ENCODE measurements around the gene PARK7.
"Not testable (repeated sequence)": the region's sequence is repeated elsewhere in the genome, so short reads cannot be mapped to it uniquely, and the experiment has no call there.

The PARK7 gene

DNA sequence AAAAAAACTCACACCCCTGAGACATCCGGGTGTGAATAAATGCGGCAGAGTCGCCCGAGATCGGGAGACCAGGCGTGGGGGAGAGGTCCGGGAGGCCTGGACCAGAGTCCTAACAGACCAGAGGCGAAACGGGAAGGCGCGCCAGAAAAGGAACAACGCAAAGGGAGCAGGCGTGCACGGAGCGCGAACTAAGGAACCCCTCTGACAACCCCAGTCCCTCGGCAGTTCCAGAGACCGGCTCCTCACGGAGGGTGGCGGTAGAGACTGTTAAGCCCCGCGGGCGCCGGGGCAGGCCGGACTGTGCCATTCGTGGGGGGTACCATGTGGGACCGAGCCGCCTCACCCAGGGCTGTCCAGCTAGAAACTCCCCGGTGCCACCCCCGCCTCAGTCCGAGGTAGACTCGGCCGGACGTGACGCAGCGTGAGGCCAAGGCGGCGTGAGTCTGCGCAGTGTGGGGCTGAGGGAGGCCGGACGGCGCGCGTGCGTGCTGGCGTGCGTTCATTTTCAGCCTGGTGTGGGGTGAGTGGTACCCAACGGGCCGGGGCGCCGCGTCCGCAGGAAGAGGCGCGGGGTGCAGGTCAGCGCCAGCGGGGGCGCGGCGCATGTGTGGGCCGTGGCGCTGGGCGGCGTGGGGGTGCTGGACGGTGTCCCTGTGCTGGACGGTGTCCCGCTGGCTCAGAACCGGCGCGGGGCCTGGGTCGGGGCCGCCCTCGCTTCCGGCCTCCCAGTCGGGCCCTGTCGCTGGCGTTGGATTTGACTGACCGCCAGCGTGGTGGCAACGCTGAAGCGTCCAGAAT lies at the start of gene PARK7:
PARK7 (plus strand) TSS at position 496 of the 798 bp plus-strand sequence. CDS start 1,075 bp downstream, outside the sequence.
- peak; percentile 98 for DNase-seq (ENCODE audit: low spot score)

- DNase-seq (ENCODE audit: low spot score): no peak
Measured at GRCh38 chr1:7912145-7912544, 49.4 kb upstream of the PARK7 start.

DNA sequence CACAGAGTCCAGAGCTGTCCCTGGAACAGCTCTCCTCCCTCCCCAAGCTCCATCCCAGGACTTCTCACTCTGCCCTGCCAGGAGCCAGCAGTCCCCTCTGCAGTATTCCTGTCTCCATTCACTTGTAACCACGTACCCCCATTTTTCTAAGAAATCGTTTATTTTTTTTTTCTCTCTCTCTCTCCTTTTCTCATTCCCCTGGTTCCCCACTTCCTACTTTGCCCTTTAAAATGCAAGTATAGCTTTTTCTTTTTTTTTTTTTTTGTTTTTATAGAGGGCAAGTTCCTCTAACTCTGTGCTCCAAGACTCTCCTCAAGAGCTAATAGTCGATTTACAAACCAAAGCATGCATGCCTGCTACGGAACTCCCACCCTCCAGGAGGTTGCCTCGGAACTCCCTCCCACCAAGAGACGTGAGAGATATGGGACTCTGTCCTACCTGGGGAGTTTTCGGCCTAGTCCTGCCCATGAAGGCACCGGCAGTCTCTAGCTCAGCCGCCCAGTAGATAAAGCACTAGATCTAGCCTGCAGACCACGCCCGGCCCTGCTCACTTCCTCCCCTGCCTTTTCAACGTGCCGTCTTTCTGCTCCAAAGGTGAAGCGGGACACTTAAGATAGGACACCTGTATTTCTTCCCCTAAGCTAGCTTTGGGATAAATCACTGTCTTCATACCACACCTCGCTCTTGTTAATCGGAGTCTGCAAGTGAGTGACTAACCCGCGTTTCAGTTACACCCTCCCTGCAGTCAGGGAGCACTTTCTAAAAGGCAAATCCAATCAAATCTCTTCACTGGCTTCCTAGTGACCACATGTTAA lies 48.6 kb upstream of the PARK7 start:
- DNase-seq (ENCODE audit: low spot score): no peak

DNA sequence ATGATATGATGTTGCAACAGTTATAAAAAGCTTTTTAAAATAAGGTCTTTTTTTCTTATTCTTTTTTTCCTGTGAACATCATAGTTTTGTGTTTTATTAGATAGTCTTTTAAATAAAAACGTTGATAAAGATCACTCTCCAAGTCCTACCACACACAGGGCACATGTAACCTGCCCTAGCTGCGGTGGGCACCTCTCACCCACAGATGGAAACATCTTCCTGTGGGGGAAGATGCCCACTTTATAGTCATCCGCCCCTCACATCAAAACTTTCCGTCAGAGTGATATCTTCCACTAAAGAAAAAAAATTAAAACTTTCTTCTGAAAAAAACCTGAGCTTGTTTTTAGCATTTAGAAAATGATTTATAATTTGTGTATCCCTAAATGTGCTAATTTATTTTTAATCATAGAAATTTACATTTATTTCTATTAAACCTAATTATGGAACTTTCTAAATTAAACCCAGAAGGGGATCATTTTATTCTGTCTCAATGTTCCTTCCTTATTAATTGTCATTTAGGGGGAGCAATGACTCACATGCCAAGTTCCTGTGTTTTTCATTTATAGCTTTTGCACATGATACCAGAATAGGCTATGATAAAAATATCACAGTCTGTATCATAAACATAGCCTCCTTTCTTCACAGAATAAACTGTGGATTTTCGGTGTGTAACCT lies 45.5 kb upstream of the PARK7 start:
- no peak for DNase-seq (ENCODE audit: low spot score)

DNA sequence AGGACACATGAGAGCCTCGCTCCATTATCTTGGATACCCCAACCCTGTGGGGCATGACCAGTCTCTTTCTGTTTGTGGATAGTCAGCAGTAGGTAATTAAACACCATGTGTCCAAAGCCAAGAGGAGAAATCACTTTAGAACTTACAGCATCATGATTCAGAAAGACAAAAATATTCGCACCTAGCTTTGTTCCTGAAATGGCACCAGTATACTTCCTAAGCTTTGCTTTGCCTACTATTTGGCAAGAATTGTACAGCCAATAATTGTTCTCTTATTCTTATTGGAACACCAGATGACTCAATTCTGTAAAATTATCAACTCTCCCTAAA lies 45.0 kb upstream of the PARK7 start:
- DNase-seq (ENCODE audit: low spot score): no peak

GRCh38 chr1:7917971-7918370 lies 43.5 kb upstream of the PARK7 start:
- not testable (repeated sequence) for DNase-seq (ENCODE audit: low spot score)

DNA sequence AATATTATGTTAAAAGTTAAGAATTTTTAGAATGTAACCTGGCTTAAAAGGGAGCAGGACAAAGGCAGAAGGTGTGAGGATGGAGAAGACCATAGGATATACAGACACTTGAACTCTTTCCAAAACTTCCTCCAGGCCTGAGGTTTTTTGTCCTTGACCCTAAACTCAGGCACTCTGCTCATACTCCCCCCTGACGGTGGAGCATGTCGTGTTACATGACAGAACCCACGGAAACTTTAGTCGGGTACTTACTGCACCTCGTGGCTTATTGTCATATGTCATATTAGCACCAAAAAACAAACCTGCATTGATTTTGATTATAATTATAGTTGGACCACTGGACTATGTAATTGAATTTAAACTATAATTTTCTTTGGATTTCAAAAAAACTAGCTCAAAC lies 41.6 kb upstream of the PARK7 start:
- no peak for DNase-seq (ENCODE audit: low spot score)

- no peak for DNase-seq (ENCODE audit: low spot score)
Measured at GRCh38 chr1:7921796-7922195, 39.7 kb upstream of the PARK7 start.

GRCh38 chr1:7922301-7922700 lies 39.2 kb upstream of the PARK7 start:
- DNase-seq (ENCODE audit: low spot score): no peak

DNA sequence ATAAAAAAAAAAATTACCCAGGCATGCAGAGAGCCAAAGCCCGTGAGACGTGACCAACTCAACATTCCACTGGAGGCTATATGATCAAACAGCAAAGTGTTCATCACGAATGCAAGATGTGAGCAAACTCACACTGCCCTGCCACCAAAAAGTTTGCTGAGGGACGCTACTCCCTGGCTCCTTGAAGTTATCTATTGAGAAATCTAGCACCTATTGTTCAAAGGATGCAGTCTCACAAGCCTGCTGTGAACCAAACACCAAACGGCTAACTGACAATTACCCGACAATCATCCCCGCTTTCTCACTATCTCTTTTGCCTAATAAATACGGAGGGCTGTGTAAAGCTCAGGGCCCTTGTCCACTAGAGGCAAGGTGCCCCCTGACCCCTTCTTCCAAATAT lies 34.5 kb upstream of the PARK7 start:
- DNase-seq (ENCODE audit: low spot score): not testable (repeated sequence)

GRCh38 chr1:7928247-7928646 lies 33.3 kb upstream of the PARK7 start:
- no peak for DNase-seq (ENCODE audit: low spot score)

GRCh38 chr1:7929637-7930036 lies 31.9 kb upstream of the PARK7 start:
- no peak for DNase-seq (ENCODE audit: low spot score)

DNA sequence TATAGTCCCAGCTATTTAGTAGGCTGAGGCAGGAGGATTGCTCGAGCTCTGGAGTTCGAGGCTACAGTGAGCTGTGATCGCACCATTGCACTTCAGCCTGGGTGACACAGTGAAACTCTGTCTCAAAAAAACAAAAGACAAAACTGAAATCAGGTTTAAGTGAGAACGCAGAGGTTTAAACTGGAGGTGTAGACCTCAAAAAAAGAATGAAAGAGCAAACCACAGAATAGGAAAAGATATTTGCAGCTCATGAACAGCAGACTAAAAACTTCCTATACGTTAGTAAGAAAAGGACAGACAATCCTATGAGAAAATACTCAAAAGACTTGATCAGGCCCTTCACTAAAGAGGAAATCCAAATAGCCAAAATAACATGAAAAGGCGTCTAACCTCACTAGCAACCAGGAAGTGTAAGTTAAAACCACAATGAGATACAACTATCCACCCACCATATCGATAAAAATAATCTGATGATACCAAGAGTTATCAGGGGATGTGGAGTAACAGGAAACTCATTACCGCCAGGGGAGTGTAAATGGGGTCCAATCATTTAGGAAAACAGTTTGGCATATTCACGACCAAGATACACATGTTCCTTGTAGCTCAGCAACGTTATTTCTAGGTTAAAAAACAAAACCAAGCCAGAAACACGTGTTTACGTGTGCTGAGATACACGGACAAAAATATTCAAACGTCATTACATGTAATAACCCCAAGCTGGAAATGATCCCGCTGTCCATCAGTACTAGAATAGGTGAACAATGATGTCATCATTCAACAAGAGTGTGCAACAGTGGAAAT lies 30.7 kb upstream of the PARK7 start:
- DNase-seq (ENCODE audit: low spot score): no peak

DNA sequence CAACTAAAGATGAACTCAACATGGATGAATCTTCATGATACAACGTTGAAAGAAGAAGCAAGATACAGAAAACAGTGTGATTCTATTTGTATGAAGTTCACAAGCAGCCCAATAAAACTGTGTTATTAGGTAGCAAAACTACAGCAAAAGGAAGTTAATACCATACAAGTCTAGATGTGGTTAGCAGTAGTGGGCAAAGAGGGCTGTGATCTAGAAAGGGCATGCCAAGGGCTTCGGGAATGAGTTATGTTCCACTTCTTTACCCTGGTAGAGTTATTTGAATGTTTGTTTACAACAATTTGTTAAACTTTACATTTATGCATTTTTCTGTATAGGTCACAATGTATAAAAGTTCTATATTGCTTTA lies 30.1 kb upstream of the PARK7 start:
- no peak for DNase-seq (ENCODE audit: low spot score)

GRCh38 chr1:7932524-7933138 lies 28.9 kb upstream of the PARK7 start:
- DNase-seq (ENCODE audit: low spot score): no peak

DNA sequence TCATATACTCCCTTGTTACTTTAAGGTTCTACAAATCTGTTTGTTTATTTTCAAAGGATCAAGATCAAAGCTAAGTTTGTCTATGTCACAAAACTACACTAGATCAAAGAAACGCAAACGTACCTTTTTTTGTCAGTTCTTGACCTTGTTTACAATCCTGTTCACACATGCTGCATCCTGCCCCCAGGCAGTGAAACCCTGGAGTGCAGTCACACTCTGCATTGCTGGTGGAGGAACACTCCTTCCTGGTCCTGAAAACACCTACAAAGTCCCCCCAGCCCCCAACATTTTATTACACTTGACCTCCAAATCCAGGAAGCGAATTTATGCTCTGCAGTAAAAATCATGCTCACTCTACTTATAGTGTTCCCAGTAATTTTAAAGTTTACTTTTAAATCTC lies 23.4 kb upstream of the PARK7 start:
- no peak for DNase-seq (ENCODE audit: low spot score)

DNA sequence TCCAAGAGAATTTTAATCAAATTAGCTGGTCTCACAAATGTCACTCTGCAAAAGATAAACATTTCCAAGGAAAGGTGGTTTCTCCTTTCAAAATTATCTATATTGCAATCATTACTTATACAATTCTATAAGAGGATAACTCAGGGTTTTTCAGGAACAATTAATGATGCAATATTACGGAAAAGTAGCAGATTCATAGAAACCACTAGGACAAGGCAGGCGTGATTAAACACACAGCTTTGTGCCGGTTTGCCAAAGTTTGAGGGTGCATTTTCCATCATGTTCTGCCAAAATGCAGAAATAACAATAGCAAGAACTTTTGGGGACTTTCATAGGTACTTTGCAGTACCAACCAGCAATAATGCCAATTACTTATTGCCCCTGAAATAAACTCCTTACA lies 21.5 kb upstream of the PARK7 start:
- DNase-seq (ENCODE audit: low spot score): no peak

DNA sequence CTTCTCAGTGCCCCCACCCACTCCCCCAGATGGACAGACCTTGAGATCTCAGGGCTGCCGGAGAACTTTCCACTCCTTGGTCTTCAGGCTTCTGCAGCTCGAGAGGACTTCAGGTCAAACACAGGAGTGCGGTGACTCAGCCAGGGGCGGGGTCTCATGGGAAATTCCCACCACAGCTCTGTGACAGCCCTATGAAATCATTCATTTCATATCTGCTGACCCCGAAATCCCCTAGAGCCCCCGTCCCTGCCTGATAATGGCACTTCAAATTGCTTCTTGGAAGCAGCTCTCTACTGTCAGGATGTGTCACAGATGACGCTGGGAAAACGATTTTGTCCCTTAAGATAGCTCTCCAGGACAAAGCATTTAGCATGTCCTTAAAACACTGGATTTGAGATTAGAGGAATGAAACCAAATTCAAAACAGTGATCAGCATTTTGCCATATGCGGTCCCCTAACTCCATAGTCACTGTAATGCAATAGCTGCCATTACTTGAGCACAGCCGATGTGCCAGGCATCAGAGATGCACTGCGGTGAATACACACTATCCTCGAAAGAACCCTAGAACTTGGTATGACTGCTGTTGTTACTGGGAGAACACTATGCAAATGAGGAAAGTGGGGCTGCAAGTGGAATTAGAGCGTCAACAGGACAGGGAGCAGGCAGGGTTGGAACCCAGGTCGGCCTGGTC lies 20.6 kb upstream of the PARK7 start, which contains the start of gene TNFRSF9:
TNFRSF9 (minus strand) TSS at position 95 of the 692 bp plus-strand sequence. CDS start 845 bp downstream, outside the sequence.
- DNase-seq (ENCODE audit: low spot score): no peak

GRCh38 chr1:7941437-7941793 lies 20.1 kb upstream of the PARK7 start:
- DNase-seq (ENCODE audit: low spot score): no peak

GRCh38 chr1:7942214-7942921 lies 19.1 kb upstream of the PARK7 start:
- DNase-seq (ENCODE audit: low spot score): peak; percentile 69

All from D341Med (cell line).